Body of pancreas (tissue), 4 donors: ENCODE measurements around the gene PKN3. TPM values are rescaled to one million over a fixed set of nuclear protein-coding genes. Genes with fewer than 3 reads are reported as not detected.

Experiments
- ATAC-seq: fragments of 150-250 bp; one replicate; pipeline ENCODE4 v1.9.1; 2016
- DNase-seq, 4 donors: peaks; one replicate each; pipeline ENCODE4 v3.0.0-alpha.2; 2019
- H3K27ac ChIP-seq, 4 donors: fragments of 200-600 bp; sonication (generic); 1 replicate in 3 of 4; 2 replicates in 1 of 4; pipeline versions ENCODE4 v1.5.1 to v1.6.1; 2016 to 2019; ENCODE audit warnings: mild to moderate bottlenecking in 1 of 4, mixed read lengths in 1 of 4, moderate library complexity in 1 of 4
- H3K27me3 ChIP-seq, 2 donors: fragments of 200-600 bp; sonication (generic); one replicate each; pipeline ENCODE4 v1.6.0; 2016; ENCODE audit warnings: mild to moderate bottlenecking in 1 of 2
- H3K36me3 ChIP-seq, 2 donors: fragments of 200-600 bp; sonication (generic); replicated peaks in 1 of 2; 2 replicates each; pipeline ENCODE4 v1.5.1; 2016; ENCODE audit warnings: low read depth in 2 of 2; ENCODE audit not compliant: insufficient read depth in 1 of 2
- H3K4me1 ChIP-seq: fragments of 200-600 bp; sonication (generic); one replicate; pipeline ENCODE4 v1.6.0; 2016
- H3K4me3 ChIP-seq, 2 donors: fragments of 200-600 bp; sonication (generic); 1 replicate in 1 of 2; 2 replicates in 1 of 2; pipeline ENCODE4 v1.5.1; 2016 to 2019
- H3K9me3 ChIP-seq, 3 donors: fragments of 200-600 bp; sonication (generic); 1 replicate in 2 of 3; 2 replicates in 1 of 3; pipeline ENCODE4 v1.5.1; 2016
- POLR2A ChIP-seq, 3 donors: fragments of 450-650 bp; IDR thresholded peaks; one replicate each; pipeline ENCODE4 v1.6.1; 2016; ENCODE audit warnings: antibody characterized with exemption in 3 of 3, mild to moderate bottlenecking in 2 of 3
- whole genome bisulfite sequencing, 2 donors: methylation state at CpG; one replicate each; pipeline ENCODE4 v1.1.5; 2017; 5-methylcytosine and 5-hydroxymethylcytosine counted together
- intact Hi-C: fragments of 100-400 bp; cut with DNase I; formaldehyde crosslinking; loops from one replicate; pipeline ENCODE4 v1.15.1; 2023
- total RNA-seq, 2 donors: library from RNA; depleted of rRNA; stranded (reverse); fragments of >200 nt; gene quantifications; one replicate each; pipeline ENCODE4 v1.1.0, GENCODE V29; 2016
- TF ChIP-seq, protein P1 (sequence below), 7 experiments: fragments of 450-650 bp in 4 of 7; fragments of 200-600 bp in 3 of 7; sonication (generic) in 3 of 7; IDR thresholded peaks; one replicate each; pipeline ENCODE4 v1.5.1; 2016 to 2019; ENCODE audit warnings: antibody characterized with exemption in 7 of 7

Gene PKN3
- total RNA-seq, 2 donors from 2014 or later: 4.9 to 10.2 TPM

DNA sequence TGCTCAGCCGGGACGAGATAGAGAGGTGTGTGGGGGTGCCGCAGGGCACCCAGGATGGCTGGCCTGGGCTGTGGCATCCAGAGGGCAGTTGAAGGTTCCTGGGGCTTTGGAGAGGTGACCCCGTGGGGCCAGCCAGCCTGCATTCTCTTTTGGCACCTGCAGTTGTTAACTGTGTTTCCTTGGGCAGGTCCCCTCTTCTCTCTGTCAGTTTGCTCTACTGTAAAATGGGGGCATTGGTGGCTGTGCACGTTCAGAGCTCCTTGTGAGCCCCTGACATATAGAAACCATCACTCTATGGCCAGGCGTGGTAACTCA lies 13.1 kb downstream of the PKN3 start:
- no peak overlapping the region for H3K4me3 ChIP-seq
- no peak overlapping the region for H3K27ac ChIP-seq
- H3K27me3 ChIP-seq: no peaks in the 10 kb centered on the region
- no peaks in the 10 kb centered on the region for H3K36me3 ChIP-seq
- intact Hi-C loops: no loop called here
- ATAC-seq: no peak
- no peaks in the 10 kb centered on the region for H3K4me1 ChIP-seq
- TF ChIP-seq, protein P1, sequence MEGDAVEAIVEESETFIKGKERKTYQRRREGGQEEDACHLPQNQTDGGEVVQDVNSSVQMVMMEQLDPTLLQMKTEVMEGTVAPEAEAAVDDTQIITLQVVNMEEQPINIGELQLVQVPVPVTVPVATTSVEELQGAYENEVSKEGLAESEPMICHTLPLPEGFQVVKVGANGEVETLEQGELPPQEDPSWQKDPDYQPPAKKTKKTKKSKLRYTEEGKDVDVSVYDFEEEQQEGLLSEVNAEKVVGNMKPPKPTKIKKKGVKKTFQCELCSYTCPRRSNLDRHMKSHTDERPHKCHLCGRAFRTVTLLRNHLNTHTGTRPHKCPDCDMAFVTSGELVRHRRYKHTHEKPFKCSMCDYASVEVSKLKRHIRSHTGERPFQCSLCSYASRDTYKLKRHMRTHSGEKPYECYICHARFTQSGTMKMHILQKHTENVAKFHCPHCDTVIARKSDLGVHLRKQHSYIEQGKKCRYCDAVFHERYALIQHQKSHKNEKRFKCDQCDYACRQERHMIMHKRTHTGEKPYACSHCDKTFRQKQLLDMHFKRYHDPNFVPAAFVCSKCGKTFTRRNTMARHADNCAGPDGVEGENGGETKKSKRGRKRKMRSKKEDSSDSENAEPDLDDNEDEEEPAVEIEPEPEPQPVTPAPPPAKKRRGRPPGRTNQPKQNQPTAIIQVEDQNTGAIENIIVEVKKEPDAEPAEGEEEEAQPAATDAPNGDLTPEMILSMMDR (IDR thresholded peaks at IDR 0.05): no peak
- no peak for TF ChIP-seq POLR2A (IDR thresholded peaks at IDR 0.05)
- no peaks in the 10 kb centered on the region for H3K9me3 ChIP-seq
- peak in 1 of 4 donors; percentile 2 for DNase-seq
- 81 to 92% methylated on average over 3 to 6 of the region's 6 CpGs for WGBS, 2 donors

- Histone ChIP-seq H3K27me3 (no peaks in the 10 kb centered on the region), H3K9me3 (no peaks in the 10 kb centered on the region), H3K4me1 (no peaks in the 10 kb centered on the region), H3K27ac (no peak overlapping the region), H3K36me3 (no peaks in the 10 kb centered on the region), H3K4me3 (no peak overlapping the region)
- 85 to 90% methylated on average over 7 of the region's 7 CpGs for WGBS, 2 donors
- DNase-seq (no peak), ATAC-seq (no peak)
- no peak for TF ChIP-seq POLR2A (IDR thresholded peaks at IDR 0.05)
- TF ChIP-seq, protein P1 (IDR thresholded peaks at IDR 0.05): no peak
- intact Hi-C loops: no loop called here
Observed at GRCh38 chr9:128716581-128717254, 14.4 kb downstream of the PKN3 start.

DNA sequence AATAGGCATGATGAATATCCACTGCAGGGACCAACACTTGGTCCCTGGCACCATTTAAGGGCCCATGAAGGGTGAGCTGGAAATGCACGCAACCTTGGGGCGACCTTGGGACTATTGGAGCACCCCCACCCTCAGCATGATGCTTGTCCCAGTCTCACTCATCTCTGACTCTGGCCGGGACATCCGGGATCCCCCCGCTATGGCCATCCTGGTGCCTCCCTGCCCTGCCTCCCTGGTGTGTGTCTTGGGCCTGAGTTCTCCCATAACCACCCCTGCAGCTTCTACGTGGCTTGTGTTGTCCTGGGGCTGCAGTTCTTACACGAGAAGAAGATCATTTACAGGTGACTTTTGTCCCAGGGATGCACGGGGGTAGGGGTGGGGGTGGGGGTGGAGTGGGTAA lies 15.7 kb downstream of the PKN3 start:
- Histone ChIP-seq H3K4me1 (peaks cover 4% of the 10 kb centered on the region), H3K4me3 (no peak overlapping the region), H3K27me3 (no peaks in the 10 kb centered on the region), H3K36me3 (no peaks in the 10 kb centered on the region), H3K27ac (no peak overlapping the region), H3K9me3 (no peaks in the 10 kb centered on the region)
- no peak for DNase-seq
- TF ChIP-seq, protein P1 (IDR thresholded peaks at IDR 0.05): no peak
- TF ChIP-seq POLR2A (IDR thresholded peaks at IDR 0.05): no peak
- ATAC-seq: no peak
- intact Hi-C loops: no loop called here
- 0 to 66% methylated on average over 1 to 8 of the region's 8 CpGs for WGBS, 2 donors

GRCh38 chr9:128718475-128718874 lies 16.2 kb downstream of the PKN3 start:
- no peak overlapping the region for H3K4me3 ChIP-seq
- no peaks in the 10 kb centered on the region for H3K27me3 ChIP-seq
- TF ChIP-seq POLR2A (IDR thresholded peaks at IDR 0.05): no peak
- TF ChIP-seq, protein P1 (IDR thresholded peaks at IDR 0.05): no peak
- peaks cover 8% of the 10 kb centered on the region for H3K4me1 ChIP-seq
- H3K9me3 ChIP-seq: no peaks in the 10 kb centered on the region
- ATAC-seq (no peak), DNase-seq (no peak)
- no peaks in the 10 kb centered on the region for H3K36me3 ChIP-seq
- H3K27ac ChIP-seq: no peak overlapping the region
- intact Hi-C loops: no loop called here
- 30 to 39% methylated on average over 5 of the region's 5 CpGs for WGBS, 2 donors

- Histone ChIP-seq H3K27ac (no peak overlapping the region), H3K36me3 (no peaks in the 10 kb centered on the region), H3K9me3 (no peaks in the 10 kb centered on the region), H3K4me3 (no peak overlapping the region), H3K4me1 (peaks cover 20% of the 10 kb centered on the region), H3K27me3 (no peaks in the 10 kb centered on the region)
- intact Hi-C loops: no loop called here
- TF ChIP-seq POLR2A (IDR thresholded peaks at IDR 0.05): no peak
- TF ChIP-seq, protein P1 (IDR thresholded peaks at IDR 0.05): no peak
- 91 to 93% methylated on average over 20 to 28 of the region's 30 CpGs for WGBS, 2 donors
- no peak for ATAC-seq
- DNase-seq: no peak
Observed at GRCh38 chr9:128719919-128720605, 17.8 kb downstream of the PKN3 start.
